GM18499 (cell line): ENCODE data around the gene DGLUCY.
"Not testable (repeated sequence)": the region's sequence is repeated elsewhere in the genome, so short reads cannot be mapped to it uniquely, and the experiment has no call there.

Experiments
- ATAC-seq: cut with Tn5 transposase; IDR thresholded peaks from one replicate; pipeline ENCODE4 v1.9.1; 2021; ENCODE audit warnings: moderate number of reproducible peaks; ENCODE audit not compliant: insufficient read depth, unreplicated experiment

The DGLUCY gene

DNA sequence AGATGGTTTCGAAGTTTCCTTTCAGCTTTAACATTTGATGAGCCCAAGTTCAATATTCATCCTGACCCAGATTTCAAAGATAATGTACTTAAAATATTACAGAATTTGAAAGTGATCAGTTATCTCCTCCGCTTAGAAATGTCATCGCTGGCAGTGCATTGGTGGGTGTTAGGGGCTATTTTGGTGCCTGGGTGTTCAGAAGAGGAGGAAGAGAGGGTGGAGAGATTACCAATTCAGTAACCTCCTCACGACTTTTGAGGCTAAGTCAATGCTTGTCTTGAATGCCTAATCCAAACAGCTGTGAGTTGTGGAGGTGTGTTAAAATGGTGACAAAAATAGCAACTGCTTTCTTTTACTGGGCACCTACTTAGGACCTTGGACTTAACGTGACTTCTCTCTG, 13.8 kb upstream of the DGLUCY start:
- no peak for ATAC-seq

DNA sequence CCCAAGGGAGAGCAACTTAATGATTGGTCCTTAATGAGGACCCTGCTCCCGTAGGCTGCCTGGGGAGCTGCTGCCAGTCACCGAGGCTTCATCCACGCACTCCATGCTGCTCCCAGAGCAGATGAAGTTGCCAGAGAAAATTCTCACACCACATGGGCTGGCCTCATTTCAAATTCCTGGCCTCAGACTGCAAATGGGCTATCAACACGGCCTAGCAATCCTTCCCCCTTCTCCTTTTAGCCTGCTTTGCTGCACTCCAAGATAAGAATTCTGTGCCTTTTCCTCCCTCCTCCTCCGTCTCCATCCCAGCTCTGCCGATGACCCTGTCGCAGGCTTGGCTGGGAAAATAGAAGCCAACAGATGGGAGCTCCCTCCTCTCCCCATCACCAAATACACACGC, 10.8 kb upstream of the DGLUCY start:
- ATAC-seq = no peak

GRCh38 chr14:91108941-91109611, 4.8 kb upstream of the DGLUCY start:
- no peak for ATAC-seq

- ATAC-seq = no peak
Observed at GRCh38 chr14:91111443-91111842, 2.4 kb upstream of the DGLUCY start.

- no peak for ATAC-seq
Observed at GRCh38 chr14:91112194-91112593, 1.7 kb upstream of the DGLUCY start.

GRCh38 chr14:91114079-91115065, 499 bp downstream of the DGLUCY start:
- ATAC-seq = peak; percentile 65

DNA sequence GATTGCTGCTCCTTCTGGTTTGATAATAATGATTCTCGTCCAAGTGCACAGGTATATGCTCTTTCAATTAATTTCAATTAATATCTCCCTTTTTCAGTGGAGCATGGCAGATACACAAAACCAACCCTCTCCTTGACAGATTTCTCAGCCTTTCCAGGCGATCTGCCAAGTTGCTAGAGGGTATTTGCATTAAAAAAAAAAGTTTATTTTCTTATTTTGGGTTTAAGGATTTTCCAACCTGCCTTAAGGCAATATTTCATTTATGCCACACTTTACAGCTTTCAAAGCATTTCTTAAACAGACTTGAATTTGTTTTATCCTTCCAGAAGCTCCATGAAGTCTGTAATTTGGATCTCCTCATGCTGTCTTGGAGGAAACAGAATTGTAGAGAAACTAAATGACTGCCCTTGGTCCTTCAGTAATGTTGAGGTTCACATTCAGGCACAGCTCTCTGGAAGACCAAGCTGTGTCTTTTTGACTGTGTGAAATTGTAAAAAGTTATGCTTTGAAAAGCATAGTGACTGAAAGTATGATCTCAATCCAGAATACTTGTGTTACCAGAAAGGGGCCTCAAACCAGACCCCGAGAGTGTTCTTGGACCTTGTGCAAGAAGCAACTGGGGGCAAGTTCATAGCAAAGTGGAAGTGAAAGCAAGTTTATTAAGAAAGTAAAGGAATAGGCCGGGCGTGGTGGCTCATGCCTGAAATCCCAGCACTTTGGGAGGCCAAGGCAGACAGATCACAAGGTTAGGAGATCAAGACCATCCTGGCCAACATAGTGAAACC, 2.3 kb downstream of the DGLUCY start:
- no peak for ATAC-seq

- no peak for ATAC-seq
Observed at GRCh38 chr14:91116913-91117588, 3.2 kb downstream of the DGLUCY start.

DNA sequence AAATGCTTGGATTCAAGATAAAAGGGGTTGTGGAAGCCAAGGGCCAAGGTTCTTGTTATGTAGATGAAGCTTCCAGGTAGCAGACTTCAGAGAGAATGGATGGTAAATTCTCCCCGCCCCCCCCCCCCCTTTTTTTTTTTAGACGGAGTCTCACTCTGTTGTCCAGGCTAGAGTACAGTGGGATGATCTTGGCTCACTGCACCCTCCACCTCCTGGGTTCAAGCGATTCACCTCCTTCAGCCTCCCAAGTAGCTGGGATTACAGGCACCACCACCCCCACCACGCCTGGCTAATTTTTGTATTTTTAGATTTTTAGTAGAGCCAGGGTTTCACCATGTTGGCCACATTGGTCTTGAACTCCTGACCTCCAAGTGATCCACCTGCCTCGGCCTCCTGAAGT, 4.1 kb downstream of the DGLUCY start:
- no peak for ATAC-seq

- ATAC-seq = no peak
Observed at GRCh38 chr14:91118511-91119068, 4.7 kb downstream of the DGLUCY start.

DNA sequence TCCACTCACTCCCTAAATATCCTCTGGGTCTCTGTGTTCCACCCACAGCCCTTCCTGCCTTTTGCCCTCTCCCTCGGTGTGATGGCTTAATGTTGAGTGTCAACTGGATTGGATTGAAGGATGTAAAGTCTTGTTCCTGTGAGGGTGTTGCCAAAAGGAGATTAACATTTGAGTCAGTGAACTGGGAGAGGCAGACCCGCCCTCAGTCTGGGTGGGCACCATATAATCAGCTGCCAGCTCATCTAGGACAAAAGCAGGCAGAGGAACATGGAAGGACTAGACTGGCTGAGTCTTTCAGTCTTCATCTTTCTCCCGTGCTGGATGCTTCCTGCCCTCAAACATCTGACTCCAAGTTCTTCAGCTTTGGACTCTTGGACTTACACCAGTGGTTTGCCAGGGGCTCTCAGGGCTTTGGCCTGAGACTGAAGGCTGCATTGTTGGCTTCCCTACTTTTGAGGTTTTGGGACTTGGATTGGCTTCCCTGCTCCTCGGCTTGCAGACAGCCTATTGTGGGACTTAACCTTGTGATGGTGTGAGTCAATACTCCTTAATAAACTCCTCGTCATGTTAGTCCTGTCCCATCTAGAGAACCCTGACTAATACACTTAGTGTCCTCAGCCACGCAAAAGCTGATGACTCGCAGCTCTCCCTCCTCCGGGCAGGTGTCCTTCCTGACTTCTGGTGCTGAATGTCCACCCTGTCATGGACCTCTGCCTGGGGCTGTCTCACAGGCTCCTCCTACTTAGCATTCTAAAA, 5.9 kb downstream of the DGLUCY start:
- no peak for ATAC-seq

DNA sequence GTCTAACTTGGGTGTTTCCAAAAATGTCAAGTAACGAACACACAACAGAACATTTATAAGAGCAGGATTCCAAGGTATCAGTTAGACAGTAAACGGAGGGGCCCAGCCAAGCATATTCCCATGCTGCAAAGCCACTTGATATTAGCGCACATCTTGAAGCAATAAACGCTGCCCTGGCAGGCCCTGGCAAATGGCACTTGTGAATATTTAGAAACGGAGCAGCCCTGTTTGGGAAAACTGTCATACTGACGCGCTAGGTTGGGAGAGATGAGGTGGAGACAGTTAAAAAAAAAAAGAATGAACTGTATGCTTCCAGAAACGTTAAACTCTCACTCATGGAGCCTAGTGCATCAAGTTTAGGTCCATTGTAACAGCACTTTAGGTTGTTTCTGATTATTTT, 9.3 kb downstream of the DGLUCY start:
- no peak for ATAC-seq

DNA sequence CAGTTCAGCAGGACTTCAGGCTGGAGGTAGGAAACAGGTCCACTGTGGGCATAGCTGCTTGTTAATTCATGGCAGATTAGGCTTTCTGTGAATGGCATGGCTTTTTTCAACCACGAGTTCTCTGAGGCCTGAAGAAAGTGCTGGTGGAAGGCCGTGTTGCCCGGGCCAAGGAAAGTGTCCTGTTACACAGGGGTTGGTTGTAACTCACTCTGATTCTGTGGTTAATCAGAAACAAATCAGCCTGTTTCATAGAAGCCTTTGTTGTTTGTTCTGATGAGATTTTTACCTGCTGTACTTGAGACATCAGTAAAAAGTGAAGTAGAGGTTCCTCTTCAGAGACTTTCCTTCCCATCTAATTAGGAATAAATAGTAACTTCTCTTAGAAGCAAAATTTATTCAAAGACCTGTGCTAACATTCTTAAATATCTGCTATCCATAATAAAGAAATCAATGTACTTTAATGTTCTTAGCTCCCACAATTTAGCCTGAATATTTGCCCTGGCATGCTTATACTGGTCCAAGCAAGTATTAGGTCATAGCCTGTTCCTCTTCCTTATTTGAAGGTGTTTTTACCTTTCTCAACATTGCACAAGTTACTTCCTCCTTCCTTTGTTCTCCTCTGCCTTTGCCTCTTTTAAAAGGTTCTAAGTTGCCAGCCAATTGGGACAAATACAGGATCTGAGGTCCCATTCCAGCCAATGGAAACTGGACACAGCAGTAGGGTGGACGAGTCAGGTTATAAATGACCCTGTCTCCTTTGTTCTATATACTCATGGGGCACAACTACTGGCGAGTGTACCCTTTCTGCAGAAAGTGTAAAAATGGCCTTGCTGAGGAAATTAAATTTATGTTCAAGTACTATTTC, 10.8 kb downstream of the DGLUCY start:
- not testable (repeated sequence) for ATAC-seq

DNA sequence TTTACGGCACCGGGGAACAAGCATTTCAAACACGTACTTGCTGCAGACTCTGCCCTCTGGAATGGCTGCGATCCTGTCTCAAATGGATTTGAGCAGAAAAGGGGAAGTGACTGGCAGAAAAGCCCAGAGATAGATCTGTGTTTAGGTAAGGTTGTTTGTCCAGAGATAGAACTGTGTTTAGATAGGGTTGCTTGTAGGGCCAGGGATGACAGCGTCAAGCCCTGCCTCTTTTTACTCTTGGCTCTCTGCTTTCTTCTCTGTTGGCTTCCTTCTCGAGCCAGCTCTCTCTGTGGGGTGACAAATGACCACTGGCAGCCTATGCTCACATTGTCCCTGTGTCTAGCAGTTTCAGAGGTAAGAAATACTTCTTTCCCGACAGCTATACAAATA, 11.4 kb downstream of the DGLUCY start:
- ATAC-seq = no peak

- ATAC-seq = no peak
Observed at GRCh38 chr14:91125801-91126200, 11.9 kb downstream of the DGLUCY start.

DNA sequence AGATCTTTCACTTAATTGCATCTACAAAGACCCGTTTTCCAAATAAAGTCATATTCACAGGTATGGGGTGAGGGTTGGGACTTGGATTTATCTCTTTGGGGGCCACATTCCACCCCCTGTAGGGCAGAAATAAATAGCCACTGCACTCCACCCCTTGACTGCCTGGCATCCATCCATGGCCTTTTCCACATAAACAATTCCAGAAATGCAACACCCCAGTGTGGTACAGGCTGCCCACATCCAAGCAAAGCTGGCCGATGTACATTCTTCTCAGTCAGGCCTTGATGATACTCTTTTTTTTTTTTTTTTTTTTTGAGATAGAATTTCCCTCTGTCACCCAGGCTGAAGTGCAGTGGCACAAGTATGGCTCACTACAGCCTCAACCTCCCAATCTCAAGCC, 12.9 kb downstream of the DGLUCY start:
- no peak for ATAC-seq

GRCh38 chr14:91127401-91127801, 13.5 kb downstream of the DGLUCY start:
- ATAC-seq = no peak

DNA sequence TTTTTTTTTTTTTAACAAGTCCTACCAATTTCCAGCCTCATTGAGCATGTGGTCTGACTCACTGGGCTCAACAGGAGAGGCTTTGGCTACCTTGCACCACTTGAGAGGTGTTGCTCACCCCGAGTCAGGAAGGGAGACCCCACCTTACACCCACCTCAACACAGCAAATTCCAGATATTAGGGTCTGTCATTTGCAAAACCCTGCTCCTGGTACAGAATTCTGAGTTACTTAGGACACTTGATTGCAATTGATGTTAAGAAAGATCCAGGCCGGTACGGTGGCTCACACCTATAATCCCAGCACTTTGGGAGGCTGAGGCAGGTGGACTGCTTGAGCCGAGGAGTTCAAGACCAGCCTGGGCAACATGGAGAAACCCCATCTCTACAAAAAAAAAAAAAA, 14.1 kb downstream of the DGLUCY start:
- no peak for ATAC-seq
